H1 (cell line): ENCODE data around the gene KCNMB2. TPM values are rescaled to one million over a fixed set of nuclear protein-coding genes. Genes with fewer than 3 reads are reported as not detected.

Experiments used
- CTCF ChIA-PET: fragments of 300-600 bp; sonication (Branson Sonifier 250); formaldehyde crosslinking; loops from one replicate; lab custom pipeline; 2021; ENCODE audit not compliant: partially characterized antibody; lab: Charles Lee
- POLR2A ChIA-PET: fragments of 300-600 bp; sonication (Branson Sonifier 250); formaldehyde crosslinking; loops from one replicate; lab custom pipeline; 2021; ENCODE audit warnings: inconsistent platforms; ENCODE audit not compliant: partially characterized antibody; lab: Charles Lee
- DNase-seq, 2 experiments: peaks; one replicate each; pipeline versions ENCODE4 v3.0.0 to v3.0.0-alpha.2; 2010 to 2022; ENCODE audit warnings: low spot score in 2 of 2, low read depth in 1 of 2, mixed read lengths in 1 of 2
- FAIRE-seq: peaks from 2 replicates; lab custom pipeline; 2011; peaks lifted over from hg19 to GRCh38; lab: Jason Lieb, UNC
- H2AFZ ChIP-seq: 2 replicates; pipeline ENCODE4 v1.8.1; 2012; ENCODE audit warnings: low read length, inconsistent platforms
- H2AK5ac ChIP-seq: 2 replicates; pipeline ENCODE4 v1.6.1; 2013; ENCODE audit warnings: low read depth, low read length
- H2BK120ac ChIP-seq: replicated peaks from 2 replicates; pipeline ENCODE3; 2013; ENCODE audit warnings: low read depth, low read length, inconsistent platforms
- H2BK12ac ChIP-seq: 2 replicates; pipeline ENCODE4 v1.6.1; 2013; ENCODE audit warnings: low read depth, low read length
- H2BK15ac ChIP-seq: 2 replicates; pipeline ENCODE4 v1.6.1; 2013; ENCODE audit warnings: low read length
- H2BK20ac ChIP-seq: 2 replicates; pipeline ENCODE4 v1.6.1; 2013; ENCODE audit warnings: low read length
- H2BK5ac ChIP-seq: 2 replicates; pipeline ENCODE4 v1.6.1; 2013; ENCODE audit warnings: low read depth, low read length
- H3K14ac ChIP-seq: 2 replicates; pipeline ENCODE4 v1.6.1; 2013; ENCODE audit warnings: inconsistent platforms; ENCODE audit not compliant: insufficient read length
- H3K18ac ChIP-seq: 2 replicates; pipeline ENCODE4 v1.6.1; 2013; ENCODE audit warnings: low read length; ENCODE audit errors: extremely low read depth
- H3K23ac ChIP-seq: 2 replicates; pipeline ENCODE4 v1.6.1; 2013; ENCODE audit warnings: inconsistent platforms; ENCODE audit not compliant: insufficient read length
- H3K23me2 ChIP-seq: 2 replicates; pipeline ENCODE4 v1.6.1; 2013; ENCODE audit warnings: low read depth, low read length
- H3K27ac ChIP-seq: 2 replicates; pipeline ENCODE4 v1.6.1; 2011; ENCODE audit warnings: low read depth, low read length, inconsistent platforms
- H3K27me3 ChIP-seq, 4 experiments: replicated peaks in 1 of 4; 1 replicate in 1 of 4; 2 replicates in 3 of 4; pipeline versions ENCODE4 v1.6.1 to v1.8.1; 2011 to 2013; ENCODE audit warnings: low read length in 3 of 4, mild to moderate bottlenecking in 3 of 4, inconsistent platforms in 2 of 4, mixed read lengths in 2 of 4, moderate library complexity in 1 of 4; ENCODE audit not compliant: control insufficient read depth in 3 of 4, insufficient read depth in 3 of 4; ENCODE audit errors: extremely low read depth in 1 of 4
- H3K36me3 ChIP-seq, 4 experiments: 2 replicates each; pipeline versions ENCODE4 v1.6.1 to v1.8.1; 2011 to 2013; ENCODE audit warnings: mild to moderate bottlenecking in 4 of 4, low read length in 3 of 4, moderate library complexity in 2 of 4, control low read depth in 1 of 4, inconsistent platforms in 1 of 4; ENCODE audit not compliant: insufficient read depth in 4 of 4, control insufficient read depth in 2 of 4
- H3K4ac ChIP-seq: replicated peaks from 2 replicates; pipeline ENCODE3; 2013; ENCODE audit warnings: low read length, low read depth, mixed read lengths, inconsistent platforms; ENCODE audit not compliant: insufficient read length
- H3K4me1 ChIP-seq, 4 experiments: replicated peaks in 1 of 4; 1 replicate in 1 of 4; 2 replicates in 3 of 4; pipeline versions ENCODE4 v1.6.1 to v1.8.1; 2011 to 2013; ENCODE audit warnings: low read length in 3 of 4, inconsistent platforms in 2 of 4, mixed read lengths in 1 of 4; ENCODE audit not compliant: insufficient read depth in 4 of 4, control insufficient read depth in 3 of 4
- H3K4me2 ChIP-seq, 2 experiments: 2 replicates each; pipeline versions ENCODE4 v1.6.1 to v1.8.1; 2011 to 2013; ENCODE audit warnings: low read depth in 2 of 2, low read length in 2 of 2, control low read depth in 1 of 2, inconsistent platforms in 1 of 2, mild to moderate bottlenecking in 1 of 2; ENCODE audit not compliant: insufficient read depth in 1 of 2
- H3K4me3 ChIP-seq, 4 experiments: fragments of 200-600, 300-600 bp in 1 of 4; sonication (generic), shearing (Covaris generic), sonication (Bioruptor Twin) in 1 of 4; 2 replicates each; pipeline versions ENCODE4 v1.5.1 to v1.8.1; 2011 to 2016; ENCODE audit warnings: low read length in 4 of 4, low read depth in 3 of 4, control low read depth in 2 of 4, inconsistent platforms in 2 of 4, mild to moderate bottlenecking in 2 of 4, mixed read lengths in 1 of 4, moderate library complexity in 1 of 4; ENCODE audit not compliant: insufficient read depth in 2 of 4; ENCODE audit errors: extremely low read depth in 1 of 4
- H3K56ac ChIP-seq: replicated peaks from 2 replicates; pipeline ENCODE3; 2013; ENCODE audit warnings: low read depth, mild to moderate bottlenecking, mixed read lengths, low read length, inconsistent platforms; ENCODE audit not compliant: insufficient read length
- H3K79me1 ChIP-seq: 2 replicates; pipeline ENCODE4 v1.6.1; 2013; ENCODE audit warnings: low read depth, low read length, control low read depth
- H3K79me2 ChIP-seq, 2 experiments: 2 replicates each; pipeline versions ENCODE4 v1.6.1 to v1.8.1; 2012 to 2013; ENCODE audit warnings: low read length in 2 of 2, mild to moderate bottlenecking in 2 of 2, inconsistent platforms in 1 of 2; ENCODE audit not compliant: insufficient read depth in 2 of 2, control insufficient read depth in 1 of 2
- H3K9ac ChIP-seq, 4 experiments: replicated peaks in 1 of 4; 1 replicate in 1 of 4; 2 replicates in 3 of 4; pipeline versions ENCODE4 v1.6.1 to v1.8.1; 2011 to 2013; ENCODE audit warnings: low read depth in 3 of 4, low read length in 3 of 4, control low read depth in 2 of 4, mild to moderate bottlenecking in 2 of 4, moderate library complexity in 2 of 4, inconsistent platforms in 1 of 4; ENCODE audit errors: extremely low read depth in 1 of 4
- H3K9me3 ChIP-seq, 2 experiments: 2 replicates each; pipeline versions ENCODE4 v1.6.1 to v1.8.1; 2012 to 2013; ENCODE audit warnings: mild to moderate bottlenecking in 2 of 2, moderate library complexity in 2 of 2, control low read depth in 1 of 2, inconsistent platforms in 1 of 2, low read depth in 1 of 2, low read length in 1 of 2, mixed read lengths in 1 of 2; ENCODE audit not compliant: insufficient read depth in 2 of 2
- H4K20me1 ChIP-seq, 2 experiments: replicated peaks in 1 of 2; 2 replicates each; pipeline versions ENCODE3 to v1.8.1; 2011 to 2013; ENCODE audit warnings: inconsistent platforms in 2 of 2, low read length in 2 of 2, mild to moderate bottlenecking in 1 of 2; ENCODE audit not compliant: insufficient read depth in 2 of 2, control insufficient read depth in 1 of 2
- H4K5ac ChIP-seq: 2 replicates; pipeline ENCODE4 v1.6.1; 2013; ENCODE audit warnings: low read length, low read depth, mixed read lengths, inconsistent platforms; ENCODE audit not compliant: insufficient read length
- H4K8ac ChIP-seq: 2 replicates; pipeline ENCODE4 v1.8.0; 2013; ENCODE audit warnings: mild to moderate bottlenecking, moderate library complexity, low read length, inconsistent platforms; ENCODE audit not compliant: insufficient read depth; ENCODE audit errors: extremely low read depth
- H4K91ac ChIP-seq: replicated peaks from 2 replicates; pipeline ENCODE3; 2013; ENCODE audit warnings: low read length, mixed read lengths, inconsistent platforms; ENCODE audit not compliant: insufficient read length
- BACH1 ChIP-seq: IDR thresholded peaks from 2 replicates; pipeline ENCODE4 v1.6.1; 2012; ENCODE audit warnings: low read length, improper control_type of control experiment
- EGR1 ChIP-seq: IDR thresholded peaks from 2 replicates; pipeline ENCODE4 v1.6.1; 2011; ENCODE audit warnings: low read depth, low read length, borderline replicate concordance
- EZH2 ChIP-seq: fragments of 200-600 bp; sonication (generic); IDR thresholded peaks from 2 replicates; pipeline ENCODE4 v1.7.1; 2012; ENCODE audit warnings: low read depth, mild to moderate bottlenecking, moderate library complexity, low read length, inconsistent platforms; ENCODE audit not compliant: severe bottlenecking
- FOSL1 ChIP-seq: IDR thresholded peaks from 2 replicates; pipeline ENCODE4 v1.6.1; 2011; ENCODE audit warnings: mild to moderate bottlenecking, low read depth, low read length, moderate library complexity; ENCODE audit not compliant: insufficient read depth
- KDM4A ChIP-seq: IDR thresholded peaks from one replicate; pipeline ENCODE4 v1.7.1; 2012; ENCODE audit warnings: low read depth, mild to moderate bottlenecking, moderate library complexity, low read length, inconsistent platforms; ENCODE audit not compliant: severe bottlenecking
- PHF8 ChIP-seq: fragments of 200-600 bp; sonication (generic); conservative IDR thresholded peaks from 2 replicates; pipeline ENCODE4 v1.7.1; 2012; ENCODE audit warnings: low read depth, mild to moderate bottlenecking, inconsistent platforms, low read length, moderate library complexity
- RNF2 ChIP-seq: fragments of 200-900, 300-1000 bp; sonication (generic); IDR thresholded peaks from 2 replicates; pipeline ENCODE4 v1.7.1; 2016; ENCODE audit warnings: borderline replicate concordance, low read depth, mild to moderate bottlenecking, antibody characterized with exemption, low read length; ENCODE audit not compliant: poor library complexity, severe bottlenecking; ENCODE audit errors: missing control alignments
- SIN3A ChIP-seq, 2 experiments: IDR thresholded peaks in 1 of 2; conservative IDR thresholded peaks in 1 of 2; 2 replicates each; pipeline ENCODE4 v1.6.1; 2011 to 2012; ENCODE audit warnings: low read length in 2 of 2, improper control_type of control experiment in 1 of 2, low read depth in 1 of 2, mild to moderate bottlenecking in 1 of 2
- TEAD4 ChIP-seq: IDR thresholded peaks from 2 replicates; pipeline ENCODE4 v1.6.1; 2012; ENCODE audit warnings: low read depth, low read length, inconsistent platforms, mixed read lengths
- WGBS, 2 experiments: shearing (Covaris generic) in 1 of 2; methylation state at CpG; one replicate each; pipeline versions ENCODE4 v1.1.6 to v1.1.7; 2013 to 2015; ENCODE audit warnings: low lambda C conversion rate in 2 of 2, mixed read lengths in 2 of 2, inconsistent platforms in 1 of 2, low coverage in 1 of 2, missing lambda C conversion rate in 1 of 2; ENCODE audit not compliant: insufficient replicate concordance in 2 of 2, insufficient coverage in 1 of 2, insufficient read length in 1 of 2; ENCODE audit errors: extremely low coverage in 1 of 2, missing lambda C conversion rate in 1 of 2; 5-methylcytosine and 5-hydroxymethylcytosine counted together
- polyA plus RNA-seq, 7 experiments: library from polyadenylated mRNA; depleted of rRNA in 3 of 7; stranded (reverse) in 5 of 7; unstranded in 2 of 7; fragments of >200 nt in 5 of 7; fragments of 200-250 nt in 2 of 7; gene quantifications; 1 replicate in 5 of 7; 2 replicates in 1 of 7; 4 replicates in 1 of 7; pipeline versions ENCODE4 v1.2.1 to v1.2.3, GENCODE V29; 2011 to 2013; ENCODE audit warnings: missing spikeins in 2 of 7, mixed read lengths in 2 of 7
- total RNA-seq: library from RNA; stranded (reverse); fragmentation: NEBNext Ultra II Directional; extraction: Animal tissue kit (Norgen Biotek cat#: 25700); gene quantifications from 2 replicates; pipeline ENCODE4 v1.2.1, GENCODE V29; 2021

KCNMB2 gene
- total and polyA plus RNA-seq, 2 of the 8 experiments (the other 6 are each of a cell fraction or from before 2014, with no cell fraction given) = not detected

DNA sequence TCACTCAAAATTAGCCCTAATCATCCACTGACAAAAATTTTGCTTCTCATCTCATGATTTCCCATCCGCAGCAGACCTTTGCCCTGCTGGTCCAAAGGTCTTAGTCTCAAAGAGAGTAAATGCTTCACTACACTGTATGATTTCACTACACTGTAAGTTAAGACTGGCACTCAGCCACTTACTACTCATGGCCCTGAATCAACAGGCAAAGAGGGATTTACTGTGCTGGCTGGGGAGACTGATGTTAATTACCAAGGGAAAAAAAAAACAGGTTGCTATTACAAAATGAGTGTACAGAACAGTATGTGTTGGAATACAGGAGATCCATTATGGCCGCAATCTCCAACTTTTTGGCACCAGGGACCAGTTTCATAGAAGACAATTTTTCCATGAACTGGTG is 320.6 kb downstream of the KCNMB2 start:
- H2BK15ac ChIP-seq = no peak overlapping the region
- H4K5ac ChIP-seq = no peak overlapping the region
- H3K79me2 ChIP-seq = no peaks in the 10 kb centered on the region
- no peak for FAIRE-seq
- H2BK5ac ChIP-seq = no peak overlapping the region
- POLR2A ChIA-PET = no interaction called here
- H3K18ac ChIP-seq = no peak overlapping the region
- no peak overlapping the region for H3K14ac ChIP-seq
- no peak overlapping the region for H3K4me2 ChIP-seq
- no peak for DNase-seq
- no peaks in the 10 kb centered on the region for H4K20me1 ChIP-seq
- no peak overlapping the region for H2BK12ac ChIP-seq
- no peak overlapping the region for H2BK120ac ChIP-seq
- no peak overlapping the region for H4K8ac ChIP-seq
- H3K36me3 ChIP-seq = no peaks in the 10 kb centered on the region
- no peak overlapping the region for H2BK20ac ChIP-seq
- H3K23me2 ChIP-seq = no peaks in the 10 kb centered on the region
- no peaks in the 10 kb centered on the region for H3K79me1 ChIP-seq
- H3K4me1 ChIP-seq = no peaks in the 10 kb centered on the region; a peak in 1 of 7 replicates
- no peaks in the 10 kb centered on the region for H3K27me3 ChIP-seq
- H4K91ac ChIP-seq = no peak overlapping the region
- no peaks in the 10 kb centered on the region; a peak in 1 of 4 replicates for H3K9me3 ChIP-seq
- 95% methylated on average over 2 of the region's 2 CpGs; no CpG with 5 or more reads in 1 of the 2 experiments for WGBS, 2 experiments
- no peak overlapping the region for H2AK5ac ChIP-seq
- no peak overlapping the region for H3K4me3 ChIP-seq
- CTCF ChIA-PET = interaction anchor here (0.6 kb wide), 1 partner anchor 30 kb away, joined by 3 read pairs; no protein-coding TSS in a partner anchor
- no peak overlapping the region for H3K4ac ChIP-seq
- TF ChIP-seq PHF8 (no peak), EZH2 (no peak), KDM4A (no peak), BACH1 (no peak), RNF2 (no peak), TEAD4 (no peak), EGR1 (no peak), SIN3A (conservative IDR thresholded peaks at IDR 0.05 in 1 of 2, IDR thresholded peaks at IDR 0.05 in 1 of 2; ENCODE audit: low read depth in 1 of 2, low read length in 2 of 2) (no peak), FOSL1 (no peak)
- no peak overlapping the region for H3K56ac ChIP-seq
- no peak overlapping the region for H3K27ac ChIP-seq
- H2AFZ ChIP-seq = no peak overlapping the region
- no peak overlapping the region for H3K9ac ChIP-seq
- no peak overlapping the region for H3K23ac ChIP-seq
